Spleen (tissue), 11 donors: ENCODE data around the gene NTSR1. TPM values are rescaled to one million over a fixed set of nuclear protein-coding genes. Genes with fewer than 3 reads are reported as not detected.

Source experiments
- DNase-seq: peaks from one replicate; pipeline ENCODE4 v3.0.0-alpha.2; 2020
- H3K27ac ChIP-seq, 8 donors: fragments of 200-600 bp; sonication (generic) in 7 of 8; 1 replicate in 4 of 8; 2 replicates in 4 of 8; pipeline versions ENCODE4 v1.5.0 to v1.8.0; 2016 to 2021; ENCODE audit warnings: inconsistent platforms in 4 of 8, mild to moderate bottlenecking in 4 of 8, moderate library complexity in 1 of 8
- H3K27me3 ChIP-seq, 7 donors: fragments of 200-600 bp; sonication (generic) in 6 of 7; replicated peaks in 1 of 7; 1 replicate in 4 of 7; 2 replicates in 3 of 7; pipeline versions ENCODE4 v1.5.0 to v1.8.0; 2016 to 2021; ENCODE audit warnings: inconsistent platforms in 3 of 7, mild to moderate bottlenecking in 1 of 7
- H3K36me3 ChIP-seq, 6 donors: fragments of 200-600 bp; sonication (generic) in 5 of 6; 1 replicate in 4 of 6; 2 replicates in 2 of 6; pipeline versions ENCODE4 v1.5.0 to v1.8.0; 2016 to 2021; ENCODE audit warnings: inconsistent platforms in 2 of 6
- H3K4me1 ChIP-seq, 6 donors: fragments of 200-600 bp; sonication (generic) in 5 of 6; 1 replicate in 3 of 6; 2 replicates in 3 of 6; pipeline versions ENCODE4 v1.5.0 to v1.8.0; 2016 to 2021; ENCODE audit warnings: inconsistent platforms in 3 of 6
- H3K4me3 ChIP-seq, 8 donors: fragments of 200-600 bp; sonication (generic) in 7 of 8; 1 replicate in 4 of 8; 2 replicates in 4 of 8; pipeline versions ENCODE4 v1.5.0 to v1.8.0; 2016 to 2021; ENCODE audit warnings: inconsistent platforms in 4 of 8, mild to moderate bottlenecking in 4 of 8, moderate library complexity in 2 of 8
- H3K9me3 ChIP-seq, 8 donors: fragments of 200-600 bp; sonication (generic) in 7 of 8; 1 replicate in 4 of 8; 2 replicates in 4 of 8; pipeline versions ENCODE4 v1.5.0 to v1.8.0; 2016 to 2021; ENCODE audit warnings: inconsistent platforms in 4 of 8
- POLR2A ChIP-seq, 3 donors: fragments of 450-650 bp; IDR thresholded peaks; one replicate each; pipeline ENCODE4 v1.5.1; 2017; ENCODE audit warnings: antibody characterized with exemption in 3 of 3, mild to moderate bottlenecking in 1 of 3
- POLR2AphosphoS5 ChIP-seq, 3 donors: sonication (generic); formaldehyde crosslinking; IDR thresholded peaks; one replicate each; pipeline ENCODE4 v1.5.1; 2017; ENCODE audit warnings: antibody characterized with exemption in 3 of 3
- WGBS, 5 donors: extraction: QIAGEN DNeasy Blood & Tissue Kit in 3 of 5; methylation state at CpG; one replicate each; pipeline versions ENCODE4 v1.1.5 to v1.1.7; 2013 to 2018; 5-methylcytosine and 5-hydroxymethylcytosine counted together
- intact Hi-C: fragments of 100-400 bp; cut with DNase I; formaldehyde crosslinking; loops from one replicate; pipeline ENCODE4 v1.15.0; 2023; ENCODE audit warnings: low total_unique reads
- polyA plus RNA-seq, 3 donors: library from polyadenylated mRNA; stranded (reverse); fragments of 200-250 nt; gene quantifications; one replicate each; pipeline ENCODE4 v1.2.1, GENCODE V29; 2013
- total RNA-seq, 7 donors: library from RNA; depleted of rRNA in 3 of 7; stranded (reverse); fragments of >200 nt in 3 of 7; fragmentation: NEBNext Ultra II Directional in 4 of 7; extraction: Animal tissue kit (Norgen Biotek cat#: 25700) in 4 of 7; gene quantifications; one replicate each; pipeline versions ENCODE4 v1.1.0 to v1.2.1, GENCODE V29; 2016 to 2021
- TF ChIP-seq, protein P1 (sequence below), 11 experiments: fragments of 200-600 bp in 7 of 11; fragments of 450-650 bp in 4 of 11; sonication (generic) in 4 of 11; IDR thresholded peaks in 8 of 11; conservative IDR thresholded peaks in 3 of 11; 1 replicate in 7 of 11; 2 replicates in 4 of 11; pipeline versions ENCODE4 v1.4.0 to v1.8.0; 2016 to 2021; ENCODE audit warnings: antibody characterized with exemption in 11 of 11, inconsistent platforms in 4 of 11, mild to moderate bottlenecking in 1 of 11
- donor health status: healthy with polysubstance abuse.
- donor health status: DM: no; HTN: no; CAD: no; lungs with moderate emphysema.
- donor health status: DM: no; HTN: no; CAD: no.
- donor health status: Bipolar disorder and iron deficiency.
- donor health status: healthy.
- donor health status: DM: no; HTN: no; CAD: no.
- donor health status: DM: yes; HTN: yes; CAD: no.

The NTSR1 gene
- total and polyA plus RNA-seq, 10 donors: 0.14 to 5.7 (median 0.71) TPM

DNA sequence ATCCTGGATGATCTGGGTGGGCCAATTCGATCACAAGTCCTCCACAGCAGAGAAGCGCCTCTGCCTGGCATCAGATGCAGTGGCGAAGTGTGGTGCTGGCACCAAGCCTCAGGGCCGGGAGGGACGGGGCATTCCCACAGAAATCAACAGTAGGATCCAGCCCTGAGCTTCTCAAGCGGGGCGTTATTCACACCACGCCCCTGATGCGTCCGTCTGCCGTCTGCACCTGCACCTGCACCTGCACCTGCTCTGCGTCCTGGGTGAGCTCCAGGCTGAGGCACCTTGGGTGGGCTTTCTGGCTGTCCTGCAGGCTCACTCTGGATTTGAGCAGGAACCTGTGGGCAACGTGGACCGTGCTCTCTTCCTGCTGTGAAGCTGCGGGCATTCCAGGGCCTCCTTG, 13.8 kb upstream of the NTSR1 start:
- intact Hi-C loops: no loop called here
- H3K27ac ChIP-seq: no peak overlapping the region

DNA sequence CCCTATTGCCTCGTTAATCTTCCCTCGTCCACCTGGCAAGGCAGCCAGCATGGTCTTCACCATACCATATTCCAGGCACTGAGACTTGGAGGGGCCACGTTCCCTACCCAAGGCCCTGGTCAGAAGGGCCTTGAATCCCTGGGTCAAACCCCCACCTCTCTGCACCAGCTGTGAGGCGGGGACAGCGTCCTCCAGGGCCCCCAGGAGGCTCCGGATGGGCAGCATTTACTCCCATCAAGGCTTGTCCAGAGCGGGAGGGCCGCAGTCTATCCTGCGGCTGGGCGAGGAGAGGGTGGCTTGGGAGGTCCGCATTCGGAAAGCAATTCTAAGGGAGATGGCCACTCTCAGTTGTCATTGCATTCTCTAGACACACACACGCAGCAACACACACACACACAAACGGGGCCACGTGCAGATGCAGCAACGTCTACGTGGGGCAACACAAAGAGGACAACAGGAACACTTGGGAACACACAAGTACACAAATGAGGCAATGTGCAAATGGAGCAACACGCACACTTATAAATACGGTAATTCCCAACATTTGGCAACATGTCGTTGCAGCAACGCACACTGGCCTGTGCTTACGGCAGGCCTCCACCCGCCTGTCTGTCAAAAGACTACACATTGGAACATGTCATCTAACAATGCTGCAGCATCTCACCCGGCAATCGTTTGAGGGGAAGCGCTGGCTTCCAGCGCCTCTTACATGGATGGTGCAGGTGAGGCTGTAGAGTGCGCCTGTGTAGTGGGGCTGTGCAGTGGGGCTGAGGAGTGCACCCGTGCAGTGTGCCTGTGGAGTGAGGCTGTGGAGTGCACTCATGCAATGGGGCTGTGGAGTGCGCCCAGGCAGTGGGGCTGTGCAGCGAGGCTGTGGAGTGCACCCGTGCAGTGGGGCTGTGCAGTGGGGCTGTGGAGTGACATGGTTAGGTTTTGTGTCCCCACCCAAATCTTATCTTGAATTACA, 12.9 kb upstream of the NTSR1 start:
- no peak for DNase-seq
- peak in 1 of 3 donors; percentile 20 for TF ChIP-seq POLR2AphosphoS5 (IDR thresholded peaks at IDR 0.05)
- TF ChIP-seq, protein P1, sequence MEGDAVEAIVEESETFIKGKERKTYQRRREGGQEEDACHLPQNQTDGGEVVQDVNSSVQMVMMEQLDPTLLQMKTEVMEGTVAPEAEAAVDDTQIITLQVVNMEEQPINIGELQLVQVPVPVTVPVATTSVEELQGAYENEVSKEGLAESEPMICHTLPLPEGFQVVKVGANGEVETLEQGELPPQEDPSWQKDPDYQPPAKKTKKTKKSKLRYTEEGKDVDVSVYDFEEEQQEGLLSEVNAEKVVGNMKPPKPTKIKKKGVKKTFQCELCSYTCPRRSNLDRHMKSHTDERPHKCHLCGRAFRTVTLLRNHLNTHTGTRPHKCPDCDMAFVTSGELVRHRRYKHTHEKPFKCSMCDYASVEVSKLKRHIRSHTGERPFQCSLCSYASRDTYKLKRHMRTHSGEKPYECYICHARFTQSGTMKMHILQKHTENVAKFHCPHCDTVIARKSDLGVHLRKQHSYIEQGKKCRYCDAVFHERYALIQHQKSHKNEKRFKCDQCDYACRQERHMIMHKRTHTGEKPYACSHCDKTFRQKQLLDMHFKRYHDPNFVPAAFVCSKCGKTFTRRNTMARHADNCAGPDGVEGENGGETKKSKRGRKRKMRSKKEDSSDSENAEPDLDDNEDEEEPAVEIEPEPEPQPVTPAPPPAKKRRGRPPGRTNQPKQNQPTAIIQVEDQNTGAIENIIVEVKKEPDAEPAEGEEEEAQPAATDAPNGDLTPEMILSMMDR (IDR thresholded peaks at IDR 0.05 in 8 of 11, conservative IDR thresholded peaks at IDR 0.05 in 3 of 11): no peak
- intact Hi-C loops: no loop called here
- no peaks in the 10 kb centered on the region for H3K36me3 ChIP-seq
- WGBS, 5 donors: 68 to 89% (median 78%) methylated on average over 27 to 32 of the region's 32 CpGs
- H3K4me1 ChIP-seq: peaks cover 0 to 16% (median 0%) of the 10 kb centered on the region in 6 donors
- no peak overlapping the region for H3K27ac ChIP-seq
- H3K9me3 ChIP-seq: peaks cover 0 to 3% (median 0%) of the 10 kb centered on the region in 8 donors
- H3K4me3 ChIP-seq: no peak overlapping the region
- peaks cover 0 to 44% (median 13%) of the 10 kb centered on the region in 7 donors for H3K27me3 ChIP-seq

More for the DNA sequence above, 13.8 kb upstream of the NTSR1 start:
- Histone ChIP-seq H3K4me1 (peaks cover 0 to 16% (median 0%) of the 10 kb centered on the region in 6 donors), H3K9me3 (peaks cover 0 to 3% (median 0%) of the 10 kb centered on the region in 8 donors), H3K36me3 (no peaks in the 10 kb centered on the region), H3K4me3 (no peak overlapping the region), H3K27me3 (peaks cover 0 to 52% (median 13%) of the 10 kb centered on the region in 7 donors)
- WGBS, 5 donors: 75 to 80% (median 78%) methylated on average over 15 of the region's 15 CpGs
- TF ChIP-seq POLR2AphosphoS5 (IDR thresholded peaks at IDR 0.05) (no peak), POLR2A (IDR thresholded peaks at IDR 0.05) (no peak)
- TF ChIP-seq, protein P1 (IDR thresholded peaks at IDR 0.05 in 8 of 11, conservative IDR thresholded peaks at IDR 0.05 in 3 of 11): no peak
- DNase-seq: no peak

DNA sequence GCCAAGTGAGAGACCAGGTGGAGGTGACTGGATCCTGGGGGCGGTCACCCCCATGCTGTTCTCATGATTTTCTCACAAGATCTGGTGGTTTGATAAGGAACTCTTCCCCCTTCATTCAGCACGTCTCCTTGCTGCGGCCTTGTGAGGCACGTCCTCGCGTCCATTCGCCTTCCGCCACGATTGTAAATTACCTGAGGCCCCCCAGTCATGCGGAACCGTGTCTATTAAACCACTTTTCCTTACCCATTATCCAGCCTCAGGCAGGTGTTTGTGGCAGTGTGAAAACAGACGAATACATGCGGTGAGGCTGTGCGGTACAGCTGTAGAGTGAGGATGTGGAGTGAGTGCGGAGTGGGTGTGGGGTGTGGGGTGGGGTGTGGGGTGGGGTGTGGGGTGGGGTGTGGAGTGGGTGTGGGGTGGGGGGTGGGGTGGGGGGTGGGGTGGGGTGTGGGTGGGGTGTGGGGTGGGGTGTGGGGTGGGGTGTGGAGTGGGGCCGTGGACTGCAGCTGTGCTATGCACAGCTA, 12.1 kb upstream of the NTSR1 start:
- peaks cover 0 to 3% (median 0%) of the 10 kb centered on the region in 8 donors for H3K9me3 ChIP-seq
- WGBS, 5 donors: 73 to 82% (median 78%) methylated on average over 15 to 16 of the region's 16 CpGs
- TF ChIP-seq, protein P1 (IDR thresholded peaks at IDR 0.05 in 8 of 11, conservative IDR thresholded peaks at IDR 0.05 in 3 of 11): no peak
- no peak for TF ChIP-seq POLR2A (IDR thresholded peaks at IDR 0.05)
- TF ChIP-seq POLR2AphosphoS5 (IDR thresholded peaks at IDR 0.05): no peak
- H3K36me3 ChIP-seq: no peaks in the 10 kb centered on the region
- H3K27ac ChIP-seq: peak overlapping the region in 1 of 8 donors; percentile 46
- intact Hi-C loops: no loop called here
- peaks cover 0 to 38% (median 13%) of the 10 kb centered on the region in 7 donors for H3K27me3 ChIP-seq
- peaks cover 0 to 16% (median 0%) of the 10 kb centered on the region in 6 donors for H3K4me1 ChIP-seq
- DNase-seq: no peak
- H3K4me3 ChIP-seq: no peak overlapping the region

DNA sequence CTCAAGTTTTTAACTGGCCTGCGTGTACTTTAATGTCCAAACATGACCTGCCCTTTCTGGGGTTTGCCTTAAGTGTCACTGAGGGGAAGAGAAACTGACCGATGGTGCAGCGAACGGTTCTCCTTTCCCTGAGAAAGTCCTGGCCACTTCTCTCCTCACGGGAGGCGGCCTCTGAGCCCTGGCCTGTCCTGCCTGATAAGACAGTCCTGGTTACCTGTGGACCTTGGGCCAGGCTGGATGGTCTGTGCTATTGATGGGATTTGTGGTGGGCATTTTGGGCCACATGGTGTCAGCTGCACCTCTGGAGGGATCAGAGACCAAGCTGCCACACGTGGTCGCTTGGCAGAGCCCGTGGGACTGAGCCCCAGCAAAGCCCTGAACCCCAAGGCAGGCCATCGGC, 11.6 kb upstream of the NTSR1 start:
- Histone ChIP-seq H3K36me3 (no peaks in the 10 kb centered on the region), H3K27me3 (peaks cover 0 to 33% (median 11%) of the 10 kb centered on the region in 7 donors), H3K4me3 (no peak overlapping the region), H3K4me1 (peaks cover 0 to 16% (median 0%) of the 10 kb centered on the region in 6 donors), H3K27ac (peak overlapping the region in 1 of 8 donors; percentile 46), H3K9me3 (peaks cover 0 to 3% (median 0%) of the 10 kb centered on the region in 8 donors)
- intact Hi-C loops: no loop called here
- no peak for DNase-seq
- TF ChIP-seq, protein P1 (IDR thresholded peaks at IDR 0.05 in 8 of 11, conservative IDR thresholded peaks at IDR 0.05 in 3 of 11): no peak
- TF ChIP-seq POLR2AphosphoS5 (IDR thresholded peaks at IDR 0.05): peak in 1 of 3 donors; percentile 14
- WGBS, 5 donors: 58 to 86% (median 83%) methylated on average over 7 to 10 of the region's 10 CpGs
